ENCODE measurements around the gene OLFM4.

DNA sequence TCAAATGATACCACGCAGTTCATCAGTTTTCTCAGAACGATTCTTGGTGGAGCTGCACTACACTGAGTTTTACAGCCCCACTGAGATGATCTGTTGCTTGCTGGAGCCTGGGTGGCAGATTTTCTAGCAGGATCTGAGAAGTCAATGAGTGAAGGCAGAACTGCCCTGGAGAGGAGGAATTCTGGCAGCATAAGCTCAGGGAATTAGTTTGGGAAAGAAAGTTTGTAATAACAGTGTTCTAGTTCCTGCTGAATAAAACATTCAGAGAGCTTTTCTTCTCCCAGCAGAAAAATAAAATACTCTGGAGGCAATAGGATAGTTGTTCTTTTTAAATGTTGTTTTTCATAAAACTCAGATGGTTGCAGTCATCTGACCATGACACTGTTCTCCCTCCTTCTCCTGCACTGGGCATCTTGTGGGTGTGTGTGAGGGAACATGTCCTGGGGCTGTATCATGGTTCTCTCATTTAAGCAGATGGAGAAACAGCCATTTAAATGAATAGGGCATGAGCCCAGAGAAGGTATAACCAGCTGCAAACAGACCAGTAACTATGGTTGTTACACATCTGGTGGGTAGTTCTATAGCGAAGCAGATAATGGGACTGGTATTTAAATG, 29.6 kb downstream of the OLFM4 start:
- TF ChIP-seq, protein P1, sequence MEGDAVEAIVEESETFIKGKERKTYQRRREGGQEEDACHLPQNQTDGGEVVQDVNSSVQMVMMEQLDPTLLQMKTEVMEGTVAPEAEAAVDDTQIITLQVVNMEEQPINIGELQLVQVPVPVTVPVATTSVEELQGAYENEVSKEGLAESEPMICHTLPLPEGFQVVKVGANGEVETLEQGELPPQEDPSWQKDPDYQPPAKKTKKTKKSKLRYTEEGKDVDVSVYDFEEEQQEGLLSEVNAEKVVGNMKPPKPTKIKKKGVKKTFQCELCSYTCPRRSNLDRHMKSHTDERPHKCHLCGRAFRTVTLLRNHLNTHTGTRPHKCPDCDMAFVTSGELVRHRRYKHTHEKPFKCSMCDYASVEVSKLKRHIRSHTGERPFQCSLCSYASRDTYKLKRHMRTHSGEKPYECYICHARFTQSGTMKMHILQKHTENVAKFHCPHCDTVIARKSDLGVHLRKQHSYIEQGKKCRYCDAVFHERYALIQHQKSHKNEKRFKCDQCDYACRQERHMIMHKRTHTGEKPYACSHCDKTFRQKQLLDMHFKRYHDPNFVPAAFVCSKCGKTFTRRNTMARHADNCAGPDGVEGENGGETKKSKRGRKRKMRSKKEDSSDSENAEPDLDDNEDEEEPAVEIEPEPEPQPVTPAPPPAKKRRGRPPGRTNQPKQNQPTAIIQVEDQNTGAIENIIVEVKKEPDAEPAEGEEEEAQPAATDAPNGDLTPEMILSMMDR (conservative IDR thresholded peaks at IDR 0.05; ENCODE audit: low read depth in 2 of 2) = no peak
- TF ChIP-seq POLR2AphosphoS5 (IDR thresholded peaks at IDR 0.05; ENCODE audit: low read depth) (no peak), EZH2 (IDR thresholded peaks at IDR 0.05; ENCODE audit: low read depth, unreplicated experiment) (no peak), JUNB (IDR thresholded peaks at IDR 0.05; ENCODE audit: unreplicated experiment) (no peak), EZH2phosphoT487 (IDR thresholded peaks at IDR 0.05; ENCODE audit: unreplicated experiment) (no peak), ZNF331 (CRISPR knock-in tag; IDR thresholded peaks at IDR 0.05; ENCODE audit: low read depth) (no peak)
- TF ChIP-seq, protein P2, sequence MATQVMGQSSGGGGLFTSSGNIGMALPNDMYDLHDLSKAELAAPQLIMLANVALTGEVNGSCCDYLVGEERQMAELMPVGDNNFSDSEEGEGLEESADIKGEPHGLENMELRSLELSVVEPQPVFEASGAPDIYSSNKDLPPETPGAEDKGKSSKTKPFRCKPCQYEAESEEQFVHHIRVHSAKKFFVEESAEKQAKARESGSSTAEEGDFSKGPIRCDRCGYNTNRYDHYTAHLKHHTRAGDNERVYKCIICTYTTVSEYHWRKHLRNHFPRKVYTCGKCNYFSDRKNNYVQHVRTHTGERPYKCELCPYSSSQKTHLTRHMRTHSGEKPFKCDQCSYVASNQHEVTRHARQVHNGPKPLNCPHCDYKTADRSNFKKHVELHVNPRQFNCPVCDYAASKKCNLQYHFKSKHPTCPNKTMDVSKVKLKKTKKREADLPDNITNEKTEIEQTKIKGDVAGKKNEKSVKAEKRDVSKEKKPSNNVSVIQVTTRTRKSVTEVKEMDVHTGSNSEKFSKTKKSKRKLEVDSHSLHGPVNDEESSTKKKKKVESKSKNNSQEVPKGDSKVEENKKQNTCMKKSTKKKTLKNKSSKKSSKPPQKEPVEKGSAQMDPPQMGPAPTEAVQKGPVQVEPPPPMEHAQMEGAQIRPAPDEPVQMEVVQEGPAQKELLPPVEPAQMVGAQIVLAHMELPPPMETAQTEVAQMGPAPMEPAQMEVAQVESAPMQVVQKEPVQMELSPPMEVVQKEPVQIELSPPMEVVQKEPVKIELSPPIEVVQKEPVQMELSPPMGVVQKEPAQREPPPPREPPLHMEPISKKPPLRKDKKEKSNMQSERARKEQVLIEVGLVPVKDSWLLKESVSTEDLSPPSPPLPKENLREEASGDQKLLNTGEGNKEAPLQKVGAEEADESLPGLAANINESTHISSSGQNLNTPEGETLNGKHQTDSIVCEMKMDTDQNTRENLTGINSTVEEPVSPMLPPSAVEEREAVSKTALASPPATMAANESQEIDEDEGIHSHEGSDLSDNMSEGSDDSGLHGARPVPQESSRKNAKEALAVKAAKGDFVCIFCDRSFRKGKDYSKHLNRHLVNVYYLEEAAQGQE (IDR thresholded peaks at IDR 0.05; ENCODE audit: unreplicated experiment) = no peak
- TF ChIP-seq, protein P3, sequence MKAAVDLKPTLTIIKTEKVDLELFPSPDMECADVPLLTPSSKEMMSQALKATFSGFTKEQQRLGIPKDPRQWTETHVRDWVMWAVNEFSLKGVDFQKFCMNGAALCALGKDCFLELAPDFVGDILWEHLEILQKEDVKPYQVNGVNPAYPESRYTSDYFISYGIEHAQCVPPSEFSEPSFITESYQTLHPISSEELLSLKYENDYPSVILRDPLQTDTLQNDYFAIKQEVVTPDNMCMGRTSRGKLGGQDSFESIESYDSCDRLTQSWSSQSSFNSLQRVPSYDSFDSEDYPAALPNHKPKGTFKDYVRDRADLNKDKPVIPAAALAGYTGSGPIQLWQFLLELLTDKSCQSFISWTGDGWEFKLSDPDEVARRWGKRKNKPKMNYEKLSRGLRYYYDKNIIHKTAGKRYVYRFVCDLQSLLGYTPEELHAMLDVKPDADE (IDR thresholded peaks at IDR 0.05) = no peak
